ENCODE results near the gene ZBP1.

The ZBP1 gene

GRCh38 chr20:57649617-57650015 lies 29.4 kb upstream of the ZBP1 start:
- TF ChIP-seq EZH2phosphoT487 (IDR thresholded peaks at IDR 0.05; ENCODE audit: borderline replicate concordance, low read length) = no peak
- TF ChIP-seq CTCF (IDR thresholded peaks at IDR 0.05; ENCODE audit: low read depth, low read length, poor library complexity, severe bottlenecking) = no peak
- Histone ChIP-seq H3K27me3 (ENCODE audit: control insufficient read depth, low read length) (peaks cover 4% of the 10 kb centered on the region; the same call in 1 of the 2 replicates), H3K36me3 (ENCODE audit: control insufficient read depth, low read length) (peaks cover 7% of the 10 kb centered on the region; the same call in 1 of the 2 replicates), H3K79me2 (ENCODE audit: control insufficient read depth, low read length) (no peaks in the 10 kb centered on the region), H4K20me1 (ENCODE audit: control insufficient read depth, insufficient read depth, low read depth, low read length) (no peaks in the 10 kb centered on the region), H3K4me2 (ENCODE audit: low read length) (no peak overlapping the region), H3K4me1 (ENCODE audit: control insufficient read depth, low read length) (peaks cover 3% of the 10 kb centered on the region), H3K9me2 (replicated peaks; ENCODE audit: control insufficient read depth, low read length) (no peaks in the 10 kb centered on the region), H3F3A (ENCODE audit: control insufficient read depth, insufficient read depth) (no peaks in the 10 kb centered on the region), H3K4me3 (ENCODE audit: low read length) (no peak overlapping the region), H3K9me3 (ENCODE audit: control insufficient read depth, insufficient read depth, low read length) (peaks cover 5% of the 10 kb centered on the region), H3K27ac (ENCODE audit: low read depth, low read length) (no peak overlapping the region)

DNA sequence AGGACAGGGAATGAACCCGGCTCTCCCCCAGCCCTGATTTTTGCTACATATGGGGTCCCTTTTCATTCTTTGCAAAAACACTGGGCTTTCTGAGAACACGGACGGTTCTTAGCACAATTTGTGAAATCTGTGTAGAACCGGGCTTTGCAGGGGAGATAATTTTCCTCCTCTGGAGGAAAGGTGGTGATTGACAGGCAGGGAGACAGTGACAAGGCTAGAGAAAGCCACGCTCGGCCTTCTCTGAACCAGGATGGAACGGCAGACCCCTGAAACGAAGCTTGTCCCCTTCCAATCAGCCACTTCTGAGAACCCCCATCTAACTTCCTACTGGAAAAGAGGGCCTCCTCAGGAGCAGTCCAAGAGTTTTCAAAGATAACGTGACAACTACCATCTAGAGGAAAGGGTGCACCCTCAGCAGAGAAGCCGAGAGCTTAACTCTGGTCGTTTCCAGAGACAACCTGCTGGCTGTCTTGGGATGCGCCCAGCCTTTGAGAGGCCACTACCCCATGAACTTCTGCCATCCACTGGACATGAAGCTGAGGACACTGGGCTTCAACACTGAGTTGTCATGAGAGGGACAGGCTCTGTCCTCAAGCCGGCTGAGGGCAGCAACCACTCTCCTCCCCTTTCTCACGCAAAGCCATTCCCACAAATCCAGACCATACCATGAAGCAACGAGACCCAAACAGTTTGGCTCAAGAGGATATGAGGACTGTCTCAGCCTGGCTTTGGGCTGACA lies 28.8 kb upstream of the ZBP1 start:
- Histone ChIP-seq H3K27ac (ENCODE audit: low read depth, low read length) (no peak overlapping the region), H3K27me3 (ENCODE audit: control insufficient read depth, low read length) (peaks cover 5% of the 10 kb centered on the region)

GRCh38 chr20:57647933-57648785 lies 27.9 kb upstream of the ZBP1 start:
- peaks cover 7% of the 10 kb centered on the region; the same call in 1 of the 2 replicates for H3K36me3 ChIP-seq (ENCODE audit: control insufficient read depth, low read length)
- H3K79me2 ChIP-seq (ENCODE audit: control insufficient read depth, low read length) = no peaks in the 10 kb centered on the region
- no peak overlapping the region for H3K27ac ChIP-seq (ENCODE audit: low read depth, low read length)
- no peak overlapping the region for H3K4me3 ChIP-seq (ENCODE audit: low read length)
- TF ChIP-seq CTCF (IDR thresholded peaks at IDR 0.05; ENCODE audit: low read depth, low read length, poor library complexity, severe bottlenecking) (no peak), EZH2phosphoT487 (IDR thresholded peaks at IDR 0.05; ENCODE audit: borderline replicate concordance, low read length) (no peak)
- peaks cover 5% of the 10 kb centered on the region for H3K9me3 ChIP-seq (ENCODE audit: control insufficient read depth, insufficient read depth, low read length)
- no peaks in the 10 kb centered on the region for H3K9me2 ChIP-seq (replicated peaks; ENCODE audit: control insufficient read depth, low read length)
- H4K20me1 ChIP-seq (ENCODE audit: control insufficient read depth, insufficient read depth, low read depth, low read length) = no peaks in the 10 kb centered on the region
- no peaks in the 10 kb centered on the region for H3K4me1 ChIP-seq (ENCODE audit: control insufficient read depth, low read length)
- H3F3A ChIP-seq (ENCODE audit: control insufficient read depth, insufficient read depth) = no peaks in the 10 kb centered on the region
- peaks cover 14% of the 10 kb centered on the region for H3K27me3 ChIP-seq (ENCODE audit: control insufficient read depth, low read length)
- no peak overlapping the region for H3K4me2 ChIP-seq (ENCODE audit: low read length)

More for the DNA sequence above, 28.8 kb upstream of the ZBP1 start:
- H3K79me2 ChIP-seq (ENCODE audit: control insufficient read depth, low read length) = no peaks in the 10 kb centered on the region
- no peaks in the 10 kb centered on the region for H4K20me1 ChIP-seq (ENCODE audit: control insufficient read depth, insufficient read depth, low read depth, low read length)
- H3K4me3 ChIP-seq (ENCODE audit: low read length) = no peak overlapping the region
- H3K4me1 ChIP-seq (ENCODE audit: control insufficient read depth, low read length) = no peaks in the 10 kb centered on the region; the same call in 1 of the 2 replicates
- TF ChIP-seq EZH2phosphoT487 (IDR thresholded peaks at IDR 0.05; ENCODE audit: borderline replicate concordance, low read length) (no peak), CTCF (IDR thresholded peaks at IDR 0.05; ENCODE audit: low read depth, low read length, poor library complexity, severe bottlenecking) (no peak)
- H3K9me3 ChIP-seq (ENCODE audit: control insufficient read depth, insufficient read depth, low read length) = peaks cover 5% of the 10 kb centered on the region
- H3K9me2 ChIP-seq (replicated peaks; ENCODE audit: control insufficient read depth, low read length) = no peaks in the 10 kb centered on the region
- H3F3A ChIP-seq (ENCODE audit: control insufficient read depth, insufficient read depth) = no peaks in the 10 kb centered on the region
- no peak overlapping the region for H3K4me2 ChIP-seq (ENCODE audit: low read length)
- H3K36me3 ChIP-seq (ENCODE audit: control insufficient read depth, low read length) = peaks cover 7% of the 10 kb centered on the region; the same call in 1 of the 2 replicates
